WTC11 (cell line): ENCODE results near the gene TDRD10. TPM values are rescaled to one million over a fixed set of nuclear protein-coding genes. Genes with fewer than 3 reads are reported as not detected.

Source experiments
- ATAC-seq: fragments of 200-7000 bp; cut with Tn5 transposase; 2 replicates; pipeline ENCODE4 v1.10.0; 2021; ENCODE audit warnings: mild to moderate bottlenecking, moderate library complexity
- CTCF ChIA-PET: fragments of 300-600 bp; sonication (Branson Sonifier 250); formaldehyde crosslinking; loops from one replicate; lab custom pipeline; 2021; ENCODE audit warnings: antibody characterized with exemption; lab: Charles Lee
- POLR2A ChIA-PET: fragments of 350-600 bp; sonication (Branson Sonifier 250); formaldehyde crosslinking; loops from one replicate; lab custom pipeline; 2021; ENCODE audit warnings: antibody characterized with exemption; lab: Charles Lee
- DNase-seq: peaks from one replicate; pipeline ENCODE4 v3.0.0; 2021; ENCODE audit warnings: low spot score
- H3K27ac Mint-ChIP-seq: 2 replicates; pipeline ENCODE4 v1.8.0; 2021; ENCODE audit warnings: mixed read lengths
- H3K27me3 Mint-ChIP-seq: 2 replicates; pipeline ENCODE4 v1.8.0; 2021; ENCODE audit warnings: low read depth, mild to moderate bottlenecking, moderate library complexity, mixed read lengths
- H3K36me3 Mint-ChIP-seq: 2 replicates; pipeline ENCODE4 v1.8.0; 2021; ENCODE audit warnings: mixed read lengths
- H3K4me1 Mint-ChIP-seq: 2 replicates; pipeline ENCODE4 v1.8.0; 2022; ENCODE audit warnings: mixed read lengths
- H3K4me3 Mint-ChIP-seq: 2 replicates; pipeline ENCODE4 v1.8.0; 2021; ENCODE audit warnings: mild to moderate bottlenecking, moderate library complexity, mixed read lengths
- H3K9me3 Mint-ChIP-seq: 2 replicates; pipeline ENCODE4 v1.8.0; 2021; ENCODE audit warnings: mixed read lengths
- AFF4 ChIP-seq: sonication (generic); formaldehyde crosslinking; IDR thresholded peaks from 2 replicates; pipeline ENCODE4 v1.8.1; 2023; ENCODE audit warnings: mild to moderate bottlenecking, missing genetic modification reagents, borderline replicate concordance
- ATF2 ChIP-seq: sonication (generic); formaldehyde crosslinking; IDR thresholded peaks from 2 replicates; pipeline ENCODE4 v1.8.1; 2022; ENCODE audit warnings: low read depth, missing genetic modification reagents, borderline replicate concordance
- E2F5 ChIP-seq: sonication (generic); formaldehyde crosslinking; IDR thresholded peaks from 2 replicates; pipeline ENCODE4 v1.8.1; 2022; ENCODE audit warnings: mild to moderate bottlenecking, moderate library complexity, missing genetic modification reagents
- ERG ChIP-seq: fragments of 250-450 bp; sonication (Bioruptor Pico); IDR thresholded peaks from 2 replicates; pipeline ENCODE4 v1.8.0; 2021; ENCODE audit warnings: mild to moderate bottlenecking
- FOXK1 ChIP-seq: sonication (generic); formaldehyde crosslinking; IDR thresholded peaks from 2 replicates; pipeline ENCODE4 v1.8.0; 2022; ENCODE audit warnings: mild to moderate bottlenecking, moderate library complexity, missing genetic modification reagents
- FOXP1 ChIP-seq: sonication (generic); formaldehyde crosslinking; IDR thresholded peaks from 2 replicates; pipeline ENCODE4 v1.8.0; 2022; ENCODE audit warnings: missing genetic modification reagents, mild to moderate bottlenecking, moderate library complexity, borderline replicate concordance
- GTF2I ChIP-seq: fragments of 250-450 bp; sonication (Bioruptor Pico); conservative IDR thresholded peaks from 2 replicates; pipeline ENCODE4 v1.4.0; 2021; ENCODE audit warnings: mild to moderate bottlenecking
- MYBL2 ChIP-seq: sonication (generic); formaldehyde crosslinking; IDR thresholded peaks from 2 replicates; pipeline ENCODE4 v1.8.1; 2023; ENCODE audit warnings: mild to moderate bottlenecking, moderate library complexity, missing genetic modification reagents
- NFE2L1 ChIP-seq: sonication (generic); formaldehyde crosslinking; IDR thresholded peaks from 2 replicates; pipeline ENCODE4 v1.8.1; 2023; ENCODE audit warnings: missing genetic modification reagents
- PREB ChIP-seq: sonication (generic); formaldehyde crosslinking; IDR thresholded peaks from 2 replicates; pipeline ENCODE4 v1.8.1; 2022; ENCODE audit warnings: mild to moderate bottlenecking, missing genetic modification reagents, moderate library complexity, borderline replicate concordance
- STAT6 ChIP-seq: sonication (generic); formaldehyde crosslinking; conservative IDR thresholded peaks from 2 replicates; pipeline ENCODE4 v1.8.1; 2023; ENCODE audit warnings: mild to moderate bottlenecking, low read depth, missing genetic modification reagents, moderate library complexity
- ZNF263 ChIP-seq: sonication (generic); formaldehyde crosslinking; IDR thresholded peaks from 2 replicates; pipeline ENCODE4 v1.8.1; 2022; ENCODE audit warnings: low read depth, mild to moderate bottlenecking, moderate library complexity, missing genetic modification reagents
- ZNF396 ChIP-seq: fragments of 250-450 bp; sonication (Bioruptor Pico); IDR thresholded peaks from 2 replicates; pipeline ENCODE4 v1.8.0; 2021; ENCODE audit warnings: mild to moderate bottlenecking, moderate library complexity, borderline replicate concordance
- ZNF423 ChIP-seq: fragments of 250-450 bp; sonication (Bioruptor Pico); IDR thresholded peaks from 2 replicates; pipeline ENCODE4 v2.1.2; 2022; ENCODE audit warnings: mild to moderate bottlenecking, moderate library complexity
- ZNF532 ChIP-seq: fragments of 250-450 bp; sonication (Bioruptor Pico); IDR thresholded peaks from 2 replicates; pipeline ENCODE4 v1.9.0; 2021; ENCODE audit warnings: mild to moderate bottlenecking, borderline replicate concordance
- ZSCAN18 ChIP-seq: fragments of 250-450 bp; sonication (Bioruptor Pico); IDR thresholded peaks from 2 replicates; pipeline ENCODE4 v2.1.2; 2022; ENCODE audit warnings: mild to moderate bottlenecking, moderate library complexity
- total RNA-seq: library from RNA; stranded (reverse); gene quantifications from 3 replicates; pipeline ENCODE4 v1.2.3, GENCODE V29; 2021

Gene TDRD10
- total RNA-seq, 1 experiment from 2014 or later, result 0.09 TPM

GRCh38 chr1:154549202-154549770 lies 47.3 kb downstream of the TDRD10 start:
- ATAC-seq (no peak), DNase-seq (no peak)
- no peaks in the 10 kb centered on the region; the same call in 1 of the 2 replicates for H3K4me1 Mint-ChIP-seq
- no peak overlapping the region for H3K4me3 Mint-ChIP-seq
- H3K27ac Mint-ChIP-seq, result no peak overlapping the region; the same call in 1 of the 2 replicates
- CTCF ChIA-PET, result interaction anchor here (1.3 kb wide), 1 partner anchor 70 kb away, joined by 9 read pairs; no protein-coding TSS in a partner anchor
- H3K9me3 Mint-ChIP-seq, result no peaks in the 10 kb centered on the region
- H3K27me3 Mint-ChIP-seq, result no peaks in the 10 kb centered on the region
- POLR2A ChIA-PET, result no interaction called here
- H3K36me3 Mint-ChIP-seq, result peaks cover 54% of the 10 kb centered on the region
- TF ChIP-seq E2F5 (CRISPR knock-in tag) (no peak), AFF4 (no peak), ATF2 (CRISPR knock-in tag) (no peak), STAT6 (CRISPR knock-in tag) (no peak), ZNF263 (CRISPR knock-in tag) (no peak), ZNF423 (CRISPR knock-in tag) (no peak), FOXP1 (CRISPR knock-in tag) (no peak), PREB (CRISPR knock-in tag) (no peak), GTF2I (CRISPR knock-in tag) (no peak)

GRCh38 chr1:154550070-154550469 lies 48.1 kb downstream of the TDRD10 start:
- ChIA-PET POLR2A (no interaction called here), CTCF (interaction anchor here (1.3 kb wide), 1 partner anchor 70 kb away, joined by 9 read pairs; no protein-coding TSS in a partner anchor)
- no peaks in the 10 kb centered on the region for H3K9me3 Mint-ChIP-seq
- H3K27me3 Mint-ChIP-seq, result no peaks in the 10 kb centered on the region
- ATAC-seq, result no peak
- no peak for DNase-seq
- H3K36me3 Mint-ChIP-seq, result peaks cover 61% of the 10 kb centered on the region
- no peak overlapping the region for H3K27ac Mint-ChIP-seq
- H3K4me3 Mint-ChIP-seq, result no peak overlapping the region
- no peaks in the 10 kb centered on the region; the same call in 1 of the 2 replicates for H3K4me1 Mint-ChIP-seq
- TF ChIP-seq MYBL2 (CRISPR knock-in tag) (no peak), NFE2L1 (CRISPR knock-in tag) (no peak), ERG (CRISPR knock-in tag) (no peak), ZNF396 (CRISPR knock-in tag) (no peak), ZNF532 (CRISPR knock-in tag) (no peak), FOXK1 (CRISPR knock-in tag) (no peak), ZSCAN18 (CRISPR knock-in tag) (no peak)
